Erythroblast (primary cell): ENCODE data around the gene CERT1.
A peak's percentile ranks its signal among the peaks of the same experiment; 100 is the strongest.

Source experiments
- DNase-seq, 2 experiments: peaks; one replicate each; lab custom pipeline; 2025; lab: John Stamatoyannopoulos, UW
- GATA1 ChIP-seq: IDR thresholded peaks from 2 replicates; pipeline ENCODE4 v1.6.1; 2011; ENCODE audit warnings: low read depth, mild to moderate bottlenecking, control low read depth, low read length, moderate library complexity
- POLR2A ChIP-seq: IDR thresholded peaks from 2 replicates; pipeline ENCODE4 v1.6.1; 2011; ENCODE audit warnings: mild to moderate bottlenecking, low read length

Gene CERT1

GRCh38 chr5:75438722-75439121, 72.7 kb downstream of the CERT1 start:
- TF ChIP-seq GATA1: no peak
- no peak for TF ChIP-seq POLR2A
- no peak for DNase-seq

GRCh38 chr5:75435096-75435495, 76.3 kb downstream of the CERT1 start:
- no peak for DNase-seq
- TF ChIP-seq GATA1: no peak
- no peak for TF ChIP-seq POLR2A

- no peak for DNase-seq
- no peak for TF ChIP-seq POLR2A
- TF ChIP-seq GATA1: no peak
Measured at GRCh38 chr5:75433814-75434506, 77.5 kb downstream of the CERT1 start.

GRCh38 chr5:75414241-75414640, 97.2 kb downstream of the CERT1 start:
- DNase-seq: no peak
- no peak for TF ChIP-seq POLR2A

- DNase-seq: no peak
- TF ChIP-seq GATA1 (no peak), POLR2A (no peak)
Measured at GRCh38 chr5:75412111-75412990, 99.1 kb downstream of the CERT1 start.

GRCh38 chr5:75405296-75405695, 106.1 kb downstream of the CERT1 start:
- TF ChIP-seq GATA1 (no peak), POLR2A (no peak)

GRCh38 chr5:75395277-75395676, 116.2 kb downstream of the CERT1 start:
- no peak for DNase-seq

More at GRCh38 chr5:75405296-75405695, 106.1 kb downstream of the CERT1 start:
- DNase-seq: peak in 1 of 2 experiments; percentile 4

GRCh38 chr5:75389430-75389829, 122.0 kb downstream of the CERT1 start:
- DNase-seq: no peak
- TF ChIP-seq GATA1 (no peak), POLR2A (no peak)

More at GRCh38 chr5:75395277-75395676, 116.2 kb downstream of the CERT1 start:
- no peak for TF ChIP-seq GATA1
- TF ChIP-seq POLR2A: no peak

- DNase-seq: no peak
- no peak for TF ChIP-seq POLR2A
- no peak for TF ChIP-seq GATA1
Measured at GRCh38 chr5:75387806-75388205, 123.6 kb downstream of the CERT1 start.

- TF ChIP-seq POLR2A (no peak), GATA1 (no peak)
- DNase-seq: no peak
Measured at GRCh38 chr5:75384218-75384617, 127.2 kb downstream of the CERT1 start.

- DNase-seq: peak; percentile 44 to 75
- TF ChIP-seq GATA1 (no peak), POLR2A (no peak)
Measured at GRCh38 chr5:75381456-75381855, 130.0 kb downstream of the CERT1 start.

- no peak for DNase-seq
Measured at GRCh38 chr5:75380099-75380498, 131.3 kb downstream of the CERT1 start.

GRCh38 chr5:75375414-75375813, 136.0 kb downstream of the CERT1 start:
- no peak for TF ChIP-seq POLR2A
- no peak for TF ChIP-seq GATA1
- DNase-seq: no peak

More at GRCh38 chr5:75380099-75380498, 131.3 kb downstream of the CERT1 start:
- TF ChIP-seq GATA1: no peak
- TF ChIP-seq POLR2A: no peak

GRCh38 chr5:75374394-75374814, 137.0 kb downstream of the CERT1 start:
- TF ChIP-seq GATA1 (no peak), POLR2A (no peak)
- no peak for DNase-seq

- TF ChIP-seq POLR2A: no peak
- no peak for TF ChIP-seq GATA1
- DNase-seq: no peak
Measured at GRCh38 chr5:75373862-75374261, 137.6 kb downstream of the CERT1 start.
